MM.1S (cell line): Measurements from ENCODE around the gene MICAL2.

ENCODE experiments used
- DNase-seq: peaks from one replicate; pipeline ENCODE4 v3.0.0-alpha.2; 2015
- H2AFZ ChIP-seq: fragments of 300-600 bp; sonication (generic); 2 replicates; pipeline ENCODE4 v1.6.0; 2016; ENCODE audit warnings: antibody characterized with exemption, low read length
- H3F3A ChIP-seq: fragments of 300-600 bp; sonication (generic); 2 replicates; pipeline ENCODE4 v1.6.1; 2016; ENCODE audit warnings: mild to moderate bottlenecking, antibody characterized with exemption, low read length, moderate library complexity, mixed read lengths; ENCODE audit not compliant: insufficient read depth
- H3K27ac ChIP-seq: fragments of 300-600 bp; sonication (generic); 2 replicates; pipeline ENCODE4 v1.5.1; 2016; ENCODE audit warnings: mild to moderate bottlenecking, low read length
- H3K27me3 ChIP-seq: fragments of 300-600 bp; sonication (generic); replicated peaks from 2 replicates; pipeline ENCODE4 v1.6.0; 2016; ENCODE audit warnings: low read length; ENCODE audit not compliant: insufficient read depth
- H3K36me3 ChIP-seq: fragments of 300-600 bp; sonication (generic); replicated peaks from 2 replicates; pipeline ENCODE4 v1.6.1; 2016; ENCODE audit warnings: mild to moderate bottlenecking, low read length, mixed read lengths; ENCODE audit not compliant: insufficient read depth
- H3K4me1 ChIP-seq: fragments of 300-600 bp; sonication (generic); 2 replicates; pipeline ENCODE4 v1.6.1; 2016; ENCODE audit warnings: low read length, mixed read lengths
- H3K4me2 ChIP-seq: fragments of 300-600 bp; sonication (generic); 2 replicates; pipeline ENCODE4 v1.6.0; 2016; ENCODE audit warnings: low read depth, low read length
- H3K4me3 ChIP-seq: fragments of 300-600 bp; sonication (generic); 2 replicates; pipeline ENCODE4 v1.5.1; 2016; ENCODE audit warnings: low read length, mixed read lengths
- H3K79me2 ChIP-seq: fragments of 300-600 bp; sonication (generic); 2 replicates; pipeline ENCODE4 v1.6.1; 2016; ENCODE audit warnings: mixed run types, low read length, mixed read lengths
- H3K9ac ChIP-seq: fragments of 300-600 bp; sonication (generic); 2 replicates; pipeline ENCODE4 v1.6.1; 2016; ENCODE audit warnings: low read length, mixed read lengths
- H3K9me2 ChIP-seq: fragments of 300-600 bp; sonication (generic); replicated peaks from 2 replicates; pipeline ENCODE4 v1.6.1; 2016; ENCODE audit warnings: mild to moderate bottlenecking, low read length, mixed read lengths; ENCODE audit not compliant: insufficient read depth
- H3K9me3 ChIP-seq: fragments of 300-600 bp; sonication (generic); replicated peaks from 2 replicates; pipeline ENCODE4 v1.6.1; 2016; ENCODE audit warnings: mild to moderate bottlenecking, low read length, mixed read lengths; ENCODE audit not compliant: insufficient read depth
- H4K20me1 ChIP-seq: fragments of 300-600 bp; sonication (generic); 2 replicates; pipeline ENCODE4 v1.6.1; 2016; ENCODE audit warnings: mild to moderate bottlenecking, low read length, moderate library complexity, mixed read lengths; ENCODE audit not compliant: insufficient read depth
- EZH2 ChIP-seq: fragments of 300-600 bp; sonication (generic); optimal IDR thresholded peaks from 2 replicates; pipeline ENCODE3; 2017; ENCODE audit warnings: low read depth, mild to moderate bottlenecking, antibody characterized with exemption, low read length, mixed read lengths
- EZH2phosphoT487 ChIP-seq: fragments of 300-600 bp; sonication (generic); IDR thresholded peaks from 2 replicates; pipeline ENCODE4 v1.6.1; 2018; ENCODE audit warnings: antibody characterized with exemption, low read length
- TF ChIP-seq, protein P1 (sequence below): fragments of 300-600 bp; sonication (generic); IDR thresholded peaks from 2 replicates; pipeline ENCODE4 v1.5.1; 2016; ENCODE audit warnings: antibody characterized with exemption, low read length, mixed read lengths

The MICAL2 gene

GRCh38 chr11:12193515-12194336, 83.3 kb downstream of the MICAL2 start:
- DNase-seq = no peak
- Histone ChIP-seq H3K9me3 (no peaks in the 10 kb centered on the region), H3K4me3 (no peak overlapping the region), H3K27me3 (no peaks in the 10 kb centered on the region), H3K9ac (no peak overlapping the region), H3K36me3 (no peaks in the 10 kb centered on the region), H3K4me1 (peaks cover 13% of the 10 kb centered on the region), H3K4me2 (no peak overlapping the region), H4K20me1 (no peaks in the 10 kb centered on the region), H3K27ac (no peak overlapping the region), H3F3A (no peaks in the 10 kb centered on the region), H2AFZ (no peak overlapping the region), H3K9me2 (no peaks in the 10 kb centered on the region), H3K79me2 (no peaks in the 10 kb centered on the region)
- TF ChIP-seq EZH2 (no peak), EZH2phosphoT487 (no peak)
- TF ChIP-seq, protein P1, sequence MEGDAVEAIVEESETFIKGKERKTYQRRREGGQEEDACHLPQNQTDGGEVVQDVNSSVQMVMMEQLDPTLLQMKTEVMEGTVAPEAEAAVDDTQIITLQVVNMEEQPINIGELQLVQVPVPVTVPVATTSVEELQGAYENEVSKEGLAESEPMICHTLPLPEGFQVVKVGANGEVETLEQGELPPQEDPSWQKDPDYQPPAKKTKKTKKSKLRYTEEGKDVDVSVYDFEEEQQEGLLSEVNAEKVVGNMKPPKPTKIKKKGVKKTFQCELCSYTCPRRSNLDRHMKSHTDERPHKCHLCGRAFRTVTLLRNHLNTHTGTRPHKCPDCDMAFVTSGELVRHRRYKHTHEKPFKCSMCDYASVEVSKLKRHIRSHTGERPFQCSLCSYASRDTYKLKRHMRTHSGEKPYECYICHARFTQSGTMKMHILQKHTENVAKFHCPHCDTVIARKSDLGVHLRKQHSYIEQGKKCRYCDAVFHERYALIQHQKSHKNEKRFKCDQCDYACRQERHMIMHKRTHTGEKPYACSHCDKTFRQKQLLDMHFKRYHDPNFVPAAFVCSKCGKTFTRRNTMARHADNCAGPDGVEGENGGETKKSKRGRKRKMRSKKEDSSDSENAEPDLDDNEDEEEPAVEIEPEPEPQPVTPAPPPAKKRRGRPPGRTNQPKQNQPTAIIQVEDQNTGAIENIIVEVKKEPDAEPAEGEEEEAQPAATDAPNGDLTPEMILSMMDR = no peak

DNA sequence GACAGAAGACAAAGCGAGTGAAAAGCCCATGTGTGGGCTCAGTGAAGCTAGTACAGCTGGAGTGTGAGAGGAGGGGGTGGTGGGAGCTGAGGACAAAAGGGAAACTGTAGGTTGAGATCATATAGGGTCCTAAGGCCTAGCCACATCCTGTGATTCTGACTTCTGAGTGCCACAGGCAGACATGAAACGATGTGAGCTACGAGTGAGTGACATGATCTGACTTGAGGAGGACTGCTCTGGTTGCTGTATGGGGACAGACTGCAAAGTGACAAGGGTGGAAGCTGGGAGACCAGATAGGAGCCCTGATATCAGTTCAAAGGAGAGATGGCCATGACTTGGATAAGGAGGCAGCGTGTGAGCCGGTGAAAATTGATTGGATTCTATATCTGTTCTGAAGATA, 85.4 kb downstream of the MICAL2 start:
- Histone ChIP-seq H3K4me2 (no peak overlapping the region), H3F3A (no peaks in the 10 kb centered on the region), H3K4me1 (peaks cover 25% of the 10 kb centered on the region), H4K20me1 (no peaks in the 10 kb centered on the region), H3K36me3 (no peaks in the 10 kb centered on the region), H3K9ac (no peak overlapping the region), H3K9me2 (no peaks in the 10 kb centered on the region), H3K4me3 (no peak overlapping the region), H3K27me3 (no peaks in the 10 kb centered on the region), H2AFZ (no peak overlapping the region), H3K27ac (no peak overlapping the region), H3K9me3 (no peaks in the 10 kb centered on the region), H3K79me2 (no peaks in the 10 kb centered on the region)
- peak; percentile 36 for DNase-seq
- TF ChIP-seq EZH2phosphoT487 = no peak
- TF ChIP-seq, protein P1 = no peak
- no peak for TF ChIP-seq EZH2

GRCh38 chr11:12196308-12196707, 85.9 kb downstream of the MICAL2 start:
- Histone ChIP-seq H3K9ac (no peak overlapping the region), H3K36me3 (no peaks in the 10 kb centered on the region), H4K20me1 (no peaks in the 10 kb centered on the region), H2AFZ (no peak overlapping the region), H3F3A (no peaks in the 10 kb centered on the region), H3K27ac (no peak overlapping the region), H3K9me2 (no peaks in the 10 kb centered on the region), H3K4me1 (peaks cover 25% of the 10 kb centered on the region), H3K79me2 (no peaks in the 10 kb centered on the region), H3K4me3 (no peak overlapping the region), H3K9me3 (no peaks in the 10 kb centered on the region), H3K4me2 (no peak overlapping the region), H3K27me3 (no peaks in the 10 kb centered on the region)
- no peak for DNase-seq
- no peak for TF ChIP-seq EZH2phosphoT487
- no peak for TF ChIP-seq EZH2
- TF ChIP-seq, protein P1 = no peak
